Measurements from ENCODE around the gene AGAP1. TPM values are rescaled to one million over a fixed set of nuclear protein-coding genes. Genes with fewer than 3 reads are reported as not detected.
A peak's percentile ranks its signal among the peaks of the same experiment; 100 is the strongest.

AGAP1 gene
- total RNA-seq, 4 donors from 2014 or later, result 7.2 to 19.6 (median 15.2) TPM

GRCh38 chr2:236180831-236181453, 687.1 kb downstream of the AGAP1 start:
- Histone ChIP-seq H3K9me3 (peaks cover 0 to 8% (median 0%) of the 10 kb centered on the region in 3 donors), H3K27ac (no peak overlapping the region), H3K36me3 (no peaks in the 10 kb centered on the region), H3K4me3 (no peak overlapping the region), H3K4me1 (peaks cover 14 to 25% (median 20%) of the 10 kb centered on the region in 3 donors), H3K27me3 (peaks cover 12 to 90% (median 26%) of the 10 kb centered on the region in 4 donors)
- 18 to 22% methylated on average over 9 of the region's 9 CpGs for WGBS, 2 donors
- intact Hi-C loops (cut with DNase I), result loop anchor here (5.0 kb wide), 1 partner anchor 404 kb away; no protein-coding TSS in a partner anchor
- no peak for TF ChIP-seq POLR2A (IDR thresholded peaks at IDR 0.05)
- TF ChIP-seq, protein P1, sequence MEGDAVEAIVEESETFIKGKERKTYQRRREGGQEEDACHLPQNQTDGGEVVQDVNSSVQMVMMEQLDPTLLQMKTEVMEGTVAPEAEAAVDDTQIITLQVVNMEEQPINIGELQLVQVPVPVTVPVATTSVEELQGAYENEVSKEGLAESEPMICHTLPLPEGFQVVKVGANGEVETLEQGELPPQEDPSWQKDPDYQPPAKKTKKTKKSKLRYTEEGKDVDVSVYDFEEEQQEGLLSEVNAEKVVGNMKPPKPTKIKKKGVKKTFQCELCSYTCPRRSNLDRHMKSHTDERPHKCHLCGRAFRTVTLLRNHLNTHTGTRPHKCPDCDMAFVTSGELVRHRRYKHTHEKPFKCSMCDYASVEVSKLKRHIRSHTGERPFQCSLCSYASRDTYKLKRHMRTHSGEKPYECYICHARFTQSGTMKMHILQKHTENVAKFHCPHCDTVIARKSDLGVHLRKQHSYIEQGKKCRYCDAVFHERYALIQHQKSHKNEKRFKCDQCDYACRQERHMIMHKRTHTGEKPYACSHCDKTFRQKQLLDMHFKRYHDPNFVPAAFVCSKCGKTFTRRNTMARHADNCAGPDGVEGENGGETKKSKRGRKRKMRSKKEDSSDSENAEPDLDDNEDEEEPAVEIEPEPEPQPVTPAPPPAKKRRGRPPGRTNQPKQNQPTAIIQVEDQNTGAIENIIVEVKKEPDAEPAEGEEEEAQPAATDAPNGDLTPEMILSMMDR (IDR thresholded peaks at IDR 0.05), result peak in 5 of 6 experiments; percentile 44 to 74 (median 64)
- no peak for DNase-seq

Small RNA genes within 50 kb of the gene (small RNA-seq; reads per million reads assigned to genes)
- gene RF00019 (0 reads per million in 4 donors), gene RN7SL204P (0 reads per million in 4 donors), gene RNU7-127P (0 reads per million in 4 donors), gene TMSB10P1 (0 reads per million in 4 donors)
